Measurements from ENCODE around the gene RTL10. TPM values are rescaled to one million over a fixed set of nuclear protein-coding genes. Genes with fewer than 3 reads are reported as not detected.

Gene RTL10
- total and polyA plus RNA-seq, 2 of the 13 experiments (the other 11 are each of a cell fraction or from before 2014, with no cell fraction given) = 14.1 to 15.8 TPM

DNA sequence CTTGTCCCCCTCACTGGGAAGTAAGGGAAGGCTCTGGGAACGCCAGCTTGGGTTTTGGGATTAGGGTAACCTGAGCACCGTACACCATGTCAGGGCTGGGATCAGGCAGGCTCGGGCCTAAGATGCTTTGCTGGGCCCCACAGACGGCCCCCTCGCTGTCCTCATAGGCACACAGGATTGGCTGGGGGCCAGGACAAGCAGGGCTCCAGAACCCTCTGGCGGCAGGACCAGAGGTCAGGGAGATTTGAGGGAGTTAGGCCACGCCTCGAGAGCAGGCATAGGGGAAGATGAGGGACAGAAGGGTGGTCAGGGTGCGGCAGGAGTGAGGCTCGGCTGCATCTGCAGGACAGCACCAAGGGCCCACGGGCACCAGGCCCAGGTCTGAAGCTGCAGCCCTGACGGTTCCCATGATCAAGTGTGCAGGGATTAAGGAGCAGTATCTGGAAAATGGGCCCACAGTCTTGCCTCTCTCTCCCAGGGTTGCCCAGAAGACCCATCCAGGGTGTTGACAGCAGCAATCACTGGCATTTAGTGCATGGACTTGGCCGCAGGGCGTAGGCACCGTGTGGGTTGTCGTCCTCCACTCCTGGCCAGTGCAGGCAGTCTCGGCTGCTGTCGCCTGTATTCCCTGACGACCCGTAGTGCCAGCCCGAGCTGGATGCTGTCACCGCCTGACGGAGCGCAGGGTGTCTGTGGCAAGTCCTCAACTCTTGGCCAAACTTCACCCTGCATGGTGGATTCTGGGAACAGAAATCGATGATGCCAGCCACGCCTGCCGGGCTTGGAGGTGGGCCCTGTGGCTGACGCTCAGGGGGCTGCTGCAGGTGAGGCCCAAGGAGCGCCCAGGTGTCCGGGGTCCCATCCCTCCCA, 15.7 kb upstream of the RTL10 start:
- WGBS (ENCODE audit: low lambda C conversion rate) = 14% methylated on average over 7 of the region's 30 CpGs
- Histone ChIP-seq H3K9ac (ENCODE audit: insufficient read depth, low read depth, low read length) (no peak overlapping the region), H3K4me1 (ENCODE audit: insufficient read depth, low read length) (peaks cover 31% of the 10 kb centered on the region), H2AFZ (ENCODE audit: low read length) (no peak overlapping the region), H3K36me3 (replicated peaks in 1 of 2; ENCODE audit: control insufficient read depth in 1 of 2, insufficient read depth in 2 of 2, low read length in 2 of 2) (no peaks in the 10 kb centered on the region), H3K27me3 (ENCODE audit: control insufficient read depth in 1 of 2, insufficient read depth in 2 of 2, low read length in 2 of 2) (no peaks in the 10 kb centered on the region), H4K20me1 (ENCODE audit: insufficient read depth, low read length) (no peaks in the 10 kb centered on the region), H3K27ac (ENCODE audit: extremely low read length, insufficient read depth, low read length) (no peak overlapping the region), H3K79me2 (ENCODE audit: insufficient read depth, low read length) (no peaks in the 10 kb centered on the region), H3K4me3 (replicated peaks in 1 of 3; ENCODE audit: insufficient read depth in 1 of 3, low read depth in 2 of 3, low read length in 3 of 3) (no peak overlapping the region; a peak in 1 of 6 replicates), H3K9me3 (ENCODE audit: low read length) (no peaks in the 10 kb centered on the region), H3K4me2 (ENCODE audit: low read depth, low read length) (peak overlapping the region; percentile 10)
- peak; percentile 31 for DNase-seq (ENCODE audit: low spot score)
- CTCF ChIA-PET (ENCODE audit: low intra/inter-chr PET ratio, low total read pairs) = no interaction called here
- ATAC-seq = peak; percentile 41
- in situ Hi-C loops (cut with HindIII; ENCODE audit: extremely low pct_ligation_motif_present, low pct_unique_long_range_greater_than_20kb) = no loop called here
- no TSS peak for BruUV-seq (replicated peaks)
- FAIRE-seq = no peak
- POLR2A ChIA-PET = no interaction called here
- intact Hi-C loops (cut with micrococcal nuclease; ENCODE audit: unreplicated experiment) = no loop called here
- peak; percentile 87 for TF ChIP-seq ZNF629 (CRISPR knock-in tag; conservative IDR thresholded peaks at IDR 0.05)
- peak; percentile 39; the same call in 1 of the 2 replicates for TF ChIP-seq ZFY (CRISPR knock-in tag; IDR thresholded peaks at IDR 0.05)
- no peak for TF ChIP-seq ZNF850 (CRISPR knock-in tag; conservative IDR thresholded peaks at IDR 0.05)
- TF ChIP-seq, protein P1, sequence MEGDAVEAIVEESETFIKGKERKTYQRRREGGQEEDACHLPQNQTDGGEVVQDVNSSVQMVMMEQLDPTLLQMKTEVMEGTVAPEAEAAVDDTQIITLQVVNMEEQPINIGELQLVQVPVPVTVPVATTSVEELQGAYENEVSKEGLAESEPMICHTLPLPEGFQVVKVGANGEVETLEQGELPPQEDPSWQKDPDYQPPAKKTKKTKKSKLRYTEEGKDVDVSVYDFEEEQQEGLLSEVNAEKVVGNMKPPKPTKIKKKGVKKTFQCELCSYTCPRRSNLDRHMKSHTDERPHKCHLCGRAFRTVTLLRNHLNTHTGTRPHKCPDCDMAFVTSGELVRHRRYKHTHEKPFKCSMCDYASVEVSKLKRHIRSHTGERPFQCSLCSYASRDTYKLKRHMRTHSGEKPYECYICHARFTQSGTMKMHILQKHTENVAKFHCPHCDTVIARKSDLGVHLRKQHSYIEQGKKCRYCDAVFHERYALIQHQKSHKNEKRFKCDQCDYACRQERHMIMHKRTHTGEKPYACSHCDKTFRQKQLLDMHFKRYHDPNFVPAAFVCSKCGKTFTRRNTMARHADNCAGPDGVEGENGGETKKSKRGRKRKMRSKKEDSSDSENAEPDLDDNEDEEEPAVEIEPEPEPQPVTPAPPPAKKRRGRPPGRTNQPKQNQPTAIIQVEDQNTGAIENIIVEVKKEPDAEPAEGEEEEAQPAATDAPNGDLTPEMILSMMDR (CRISPR knock-in tag; IDR thresholded peaks at IDR 0.05) = peak; percentile 42
- TF ChIP-seq ZNF777 (CRISPR knock-in tag; IDR thresholded peaks at IDR 0.05) = peak; percentile 36; the same call in 1 of the 2 replicates
- 0 out of 2 replicates have a peak, but pooled peaks have one; percentile 14 for TF ChIP-seq RXRA (CRISPR knock-in tag; IDR thresholded peaks at IDR 0.05)
- TF ChIP-seq AGO2 (optimal IDR thresholded peaks at IDR 0.05; ENCODE audit: low read depth, low read length) = peak; percentile 5
- TF ChIP-seq ZEB1 (IDR thresholded peaks at IDR 0.05; ENCODE audit: insufficient replicate concordance, low read depth) = no peak
- TF ChIP-seq, protein P2, sequence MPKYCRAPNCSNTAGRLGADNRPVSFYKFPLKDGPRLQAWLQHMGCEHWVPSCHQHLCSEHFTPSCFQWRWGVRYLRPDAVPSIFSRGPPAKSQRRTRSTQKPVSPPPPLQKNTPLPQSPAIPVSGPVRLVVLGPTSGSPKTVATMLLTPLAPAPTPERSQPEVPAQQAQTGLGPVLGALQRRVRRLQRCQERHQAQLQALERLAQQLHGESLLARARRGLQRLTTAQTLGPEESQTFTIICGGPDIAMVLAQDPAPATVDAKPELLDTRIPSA (CRISPR knock-in tag; IDR thresholded peaks at IDR 0.05; ENCODE audit: borderline replicate concordance) = no peak
- TF ChIP-seq, protein P3, sequence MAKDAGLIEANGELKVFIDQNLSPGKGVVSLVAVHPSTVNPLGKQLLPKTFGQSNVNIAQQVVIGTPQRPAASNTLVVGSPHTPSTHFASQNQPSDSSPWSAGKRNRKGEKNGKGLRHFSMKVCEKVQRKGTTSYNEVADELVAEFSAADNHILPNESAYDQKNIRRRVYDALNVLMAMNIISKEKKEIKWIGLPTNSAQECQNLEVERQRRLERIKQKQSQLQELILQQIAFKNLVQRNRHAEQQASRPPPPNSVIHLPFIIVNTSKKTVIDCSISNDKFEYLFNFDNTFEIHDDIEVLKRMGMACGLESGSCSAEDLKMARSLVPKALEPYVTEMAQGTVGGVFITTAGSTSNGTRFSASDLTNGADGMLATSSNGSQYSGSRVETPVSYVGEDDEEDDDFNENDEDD (CRISPR knock-in tag; IDR thresholded peaks at IDR 0.05; ENCODE audit: borderline replicate concordance) = 0 out of 2 replicates have a peak, but pooled peaks have one; percentile 20
- TF ChIP-seq, protein P4, sequence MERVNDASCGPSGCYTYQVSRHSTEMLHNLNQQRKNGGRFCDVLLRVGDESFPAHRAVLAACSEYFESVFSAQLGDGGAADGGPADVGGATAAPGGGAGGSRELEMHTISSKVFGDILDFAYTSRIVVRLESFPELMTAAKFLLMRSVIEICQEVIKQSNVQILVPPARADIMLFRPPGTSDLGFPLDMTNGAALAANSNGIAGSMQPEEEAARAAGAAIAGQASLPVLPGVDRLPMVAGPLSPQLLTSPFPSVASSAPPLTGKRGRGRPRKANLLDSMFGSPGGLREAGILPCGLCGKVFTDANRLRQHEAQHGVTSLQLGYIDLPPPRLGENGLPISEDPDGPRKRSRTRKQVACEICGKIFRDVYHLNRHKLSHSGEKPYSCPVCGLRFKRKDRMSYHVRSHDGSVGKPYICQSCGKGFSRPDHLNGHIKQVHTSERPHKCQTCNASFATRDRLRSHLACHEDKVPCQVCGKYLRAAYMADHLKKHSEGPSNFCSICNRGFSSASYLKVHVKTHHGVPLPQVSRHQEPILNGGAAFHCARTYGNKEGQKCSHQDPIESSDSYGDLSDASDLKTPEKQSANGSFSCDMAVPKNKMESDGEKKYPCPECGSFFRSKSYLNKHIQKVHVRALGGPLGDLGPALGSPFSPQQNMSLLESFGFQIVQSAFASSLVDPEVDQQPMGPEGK (CRISPR knock-in tag; IDR thresholded peaks at IDR 0.05) = 0 out of 2 replicates have a peak, but pooled peaks have one; percentile 35
- TF ChIP-seq, protein P5, sequence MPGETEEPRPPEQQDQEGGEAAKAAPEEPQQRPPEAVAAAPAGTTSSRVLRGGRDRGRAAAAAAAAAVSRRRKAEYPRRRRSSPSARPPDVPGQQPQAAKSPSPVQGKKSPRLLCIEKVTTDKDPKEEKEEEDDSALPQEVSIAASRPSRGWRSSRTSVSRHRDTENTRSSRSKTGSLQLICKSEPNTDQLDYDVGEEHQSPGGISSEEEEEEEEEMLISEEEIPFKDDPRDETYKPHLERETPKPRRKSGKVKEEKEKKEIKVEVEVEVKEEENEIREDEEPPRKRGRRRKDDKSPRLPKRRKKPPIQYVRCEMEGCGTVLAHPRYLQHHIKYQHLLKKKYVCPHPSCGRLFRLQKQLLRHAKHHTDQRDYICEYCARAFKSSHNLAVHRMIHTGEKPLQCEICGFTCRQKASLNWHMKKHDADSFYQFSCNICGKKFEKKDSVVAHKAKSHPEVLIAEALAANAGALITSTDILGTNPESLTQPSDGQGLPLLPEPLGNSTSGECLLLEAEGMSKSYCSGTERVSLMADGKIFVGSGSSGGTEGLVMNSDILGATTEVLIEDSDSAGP (CRISPR knock-in tag; IDR thresholded peaks at IDR 0.05; ENCODE audit: borderline replicate concordance) = peak; percentile 9; the same call in 1 of the 2 replicates

Data from HepG2 (cell line).